HCT116 (cell line): ENCODE data around the gene SLC8A1. TPM values are rescaled to one million over a fixed set of nuclear protein-coding genes. Genes with fewer than 3 reads are reported as not detected.

Source experiments
- ATAC-seq: fragments of 200-7000 bp; cut with Tn5 transposase; 2 replicates; pipeline ENCODE4 v1.9.1; 2020; ENCODE audit warnings: mild to moderate bottlenecking, moderate library complexity
- BruUV-seq: library from RNA; stranded (reverse); fragments of 400-500 nt; replicated peaks from 2 replicates; lab custom pipeline; 2021; lab: Mats Ljungman, UMichigan
- CTCF ChIA-PET: fragments of 300-600 bp; sonication (Branson Sonifier 250); formaldehyde crosslinking; loops from one replicate; lab custom pipeline; 2021; ENCODE audit warnings: antibody characterized with exemption; lab: Charles Lee
- POLR2A ChIA-PET: fragments of 300-600, 350-600 bp; sonication (Branson Sonifier 250); formaldehyde crosslinking; loops from one replicate; lab custom pipeline; 2021; ENCODE audit warnings: antibody characterized with exemption; lab: Charles Lee
- RAD21 ChIA-PET, 2 experiments: fragments of 300-600 bp; sonication (Branson Sonifier 250); formaldehyde crosslinking; loops; one replicate each; lab custom pipeline; 2023; ENCODE audit warnings: low total read pairs in 2 of 2; ENCODE audit not compliant: uncharacterized antibody in 2 of 2, unreplicated experiment in 2 of 2, low non-redundant PET in 1 of 2; lab: Charles Lee
- DNase-seq: peaks from one replicate; pipeline ENCODE4 v3.0.0-alpha.2; 2010; ENCODE audit warnings: low read depth, low spot score
- H2AFZ ChIP-seq: fragments of 200-600 bp; shearing (Covaris generic), sonication (generic); 2 replicates; pipeline ENCODE4 v1.6.1; 2017; ENCODE audit warnings: low read depth, mixed run types, mixed read lengths, antibody characterized with exemption, low read length; ENCODE audit not compliant: poor library complexity, severe bottlenecking
- H3K27ac ChIP-seq: 2 replicates; pipeline ENCODE4 v1.5.1; 2012; ENCODE audit warnings: low read depth, low read length
- H3K27me3 ChIP-seq: fragments of 200-600 bp; sonication (generic); 2 replicates; pipeline ENCODE4 v1.6.1; 2016; ENCODE audit warnings: mixed run types, low read length, mixed read lengths; ENCODE audit not compliant: insufficient read depth
- H3K36me3 ChIP-seq, 2 experiments: fragments of 200-500 bp in 1 of 2; fragments of 200-600 bp in 1 of 2; sonication (Bioruptor generic) in 1 of 2; sonication (generic) in 1 of 2; 2 replicates each; pipeline versions ENCODE4 v1.5.1 to v1.6.1; 2014 to 2016; ENCODE audit warnings: low read length in 2 of 2, inconsistent platforms in 1 of 2, mixed read lengths in 1 of 2, mixed run types in 1 of 2; ENCODE audit not compliant: insufficient read depth in 2 of 2, control insufficient read depth in 1 of 2
- H3K4me1 ChIP-seq, 2 experiments: fragments of 200-600 bp in 1 of 2; sonication (generic) in 1 of 2; 2 replicates each; pipeline versions ENCODE4 v1.5.1 to v1.6.1; 2012 to 2017; ENCODE audit warnings: low read length in 2 of 2, inconsistent platforms in 1 of 2, mild to moderate bottlenecking in 1 of 2, mixed read lengths in 1 of 2, mixed run types in 1 of 2, moderate library complexity in 1 of 2; ENCODE audit not compliant: insufficient read depth in 2 of 2, control insufficient read depth in 1 of 2
- H3K4me2 ChIP-seq: fragments of 200-600 bp; sonication (generic); 2 replicates; pipeline ENCODE4 v1.6.1; 2017; ENCODE audit warnings: mixed run types, low read length, mixed read lengths
- H3K4me3 ChIP-seq, 2 experiments: fragments of 200-600 bp in 1 of 2; sonication (generic) in 1 of 2; replicated peaks in 1 of 2; 2 replicates each; pipeline ENCODE4 v1.5.1; 2011 to 2016; ENCODE audit warnings: low read length in 2 of 2, control low read depth in 1 of 2, low read depth in 1 of 2, mild to moderate bottlenecking in 1 of 2, mixed read lengths in 1 of 2, mixed run types in 1 of 2
- H3K79me2 ChIP-seq: fragments of 200-600 bp; sonication (generic); 2 replicates; pipeline ENCODE4 v1.6.1; 2017; ENCODE audit warnings: mild to moderate bottlenecking, mixed run types, low read length, moderate library complexity, mixed read lengths; ENCODE audit not compliant: insufficient read depth
- H3K9ac ChIP-seq: fragments of 200-600 bp; sonication (generic); 2 replicates; pipeline ENCODE4 v1.6.1; 2016; ENCODE audit warnings: low read length, mixed read lengths
- H3K9me2 ChIP-seq: fragments of 200-600 bp; sonication (generic), shearing (Covaris generic); 2 replicates; pipeline ENCODE4 v1.6.1; 2017; ENCODE audit warnings: mixed run types, mild to moderate bottlenecking, moderate library complexity; ENCODE audit not compliant: insufficient read depth
- H3K9me3 ChIP-seq, 2 experiments: fragments of 200-500 bp in 1 of 2; fragments of 200-600 bp in 1 of 2; sonication (Bioruptor generic) in 1 of 2; sonication (generic) in 1 of 2; 2 replicates each; pipeline ENCODE4 v1.6.1; 2014 to 2017; ENCODE audit warnings: low read length in 2 of 2, mixed read lengths in 2 of 2, inconsistent platforms in 1 of 2, low read depth in 1 of 2, mild to moderate bottlenecking in 1 of 2, mixed run types in 1 of 2, moderate library complexity in 1 of 2; ENCODE audit not compliant: control insufficient read depth in 1 of 2, insufficient read depth in 1 of 2
- H4K20me1 ChIP-seq: fragments of 200-600 bp; sonication (generic), shearing (Covaris generic); 2 replicates; pipeline ENCODE4 v1.6.1; 2017; ENCODE audit warnings: mixed run types, mild to moderate bottlenecking, moderate library complexity; ENCODE audit not compliant: insufficient read depth
- CBX3 ChIP-seq: IDR thresholded peaks from 2 replicates; pipeline ENCODE4 v1.6.1; 2012; ENCODE audit warnings: low read depth
- ELF1 ChIP-seq: IDR thresholded peaks from 2 replicates; pipeline ENCODE4 v1.6.1; 2012; ENCODE audit warnings: low read depth, borderline replicate concordance
- EZH2 ChIP-seq: fragments of 200-600 bp; sonication (generic); IDR thresholded peaks from 2 replicates; pipeline ENCODE4 v1.6.1; 2017; ENCODE audit warnings: antibody characterized with exemption, mixed run types
- EZH2phosphoT487 ChIP-seq: fragments of 200-600 bp; IDR thresholded peaks from 2 replicates; pipeline ENCODE4 v1.6.1; 2018; ENCODE audit warnings: antibody characterized with exemption, borderline replicate concordance
- FOSL1 ChIP-seq: IDR thresholded peaks from 2 replicates; pipeline ENCODE4 v1.6.1; 2012; ENCODE audit warnings: low read depth
- JUND ChIP-seq: IDR thresholded peaks from 2 replicates; pipeline ENCODE4 v1.6.1; 2012
- POLR2A ChIP-seq: IDR thresholded peaks from 2 replicates; pipeline ENCODE4 v1.7.0; 2011; ENCODE audit warnings: borderline replicate concordance; ENCODE audit not compliant: insufficient read depth, insufficient read length; ENCODE audit errors: extremely low read depth
- POLR2AphosphoS5 ChIP-seq: IDR thresholded peaks from 2 replicates; pipeline ENCODE4 v1.6.1; 2011; ENCODE audit warnings: mild to moderate bottlenecking, low read depth, low read length, moderate library complexity
- RAD21 ChIP-seq: IDR thresholded peaks from 2 replicates; pipeline ENCODE4 v1.6.1; 2012; ENCODE audit warnings: low read depth, mild to moderate bottlenecking
- SP1 ChIP-seq: IDR thresholded peaks from 2 replicates; pipeline ENCODE4 v1.6.1; 2012; ENCODE audit warnings: low read depth
- SRF ChIP-seq: IDR thresholded peaks from 2 replicates; pipeline ENCODE4 v1.6.1; 2012; ENCODE audit warnings: low read depth
- TCF7L2 ChIP-seq: IDR thresholded peaks from 2 replicates; pipeline ENCODE4 v1.7.0; 2011; ENCODE audit warnings: borderline replicate concordance, inconsistent platforms; ENCODE audit not compliant: insufficient read depth, insufficient read length; ENCODE audit errors: extremely low read depth
- ZFX ChIP-seq: fragments of 450-650 bp; IDR thresholded peaks from 2 replicates; pipeline ENCODE4 v1.6.1; 2017
- intact Hi-C: fragments of 100-400 bp; cut with micrococcal nuclease; formaldehyde crosslinking; loops from 2 replicates; pipeline ENCODE4 v1.10.0; 2022
- total RNA-seq: library from RNA; stranded (reverse); gene quantifications from one replicate; pipeline ENCODE4 v1.2.1, GENCODE V29; 2021; ENCODE audit not compliant: unreplicated experiment
- TF ChIP-seq, protein P1 (sequence below): IDR thresholded peaks from 2 replicates; pipeline ENCODE4 v1.6.1; 2012
- TF ChIP-seq, protein P2 (sequence below): IDR thresholded peaks from 2 replicates; pipeline ENCODE4 v1.6.1; 2012; ENCODE audit warnings: low read depth
- TF ChIP-seq, protein P3 (sequence below): IDR thresholded peaks from 2 replicates; pipeline ENCODE4 v1.6.1; 2012
- TF ChIP-seq, protein P4 (sequence below): IDR thresholded peaks from 2 replicates; pipeline ENCODE4 v1.6.1; 2011; ENCODE audit warnings: mild to moderate bottlenecking, low read length, moderate library complexity; ENCODE audit not compliant: insufficient replicate concordance; ENCODE audit errors: extremely low read depth

SLC8A1 gene
- total RNA-seq, 1 experiment from 2014 or later, result 0.07 TPM

DNA sequence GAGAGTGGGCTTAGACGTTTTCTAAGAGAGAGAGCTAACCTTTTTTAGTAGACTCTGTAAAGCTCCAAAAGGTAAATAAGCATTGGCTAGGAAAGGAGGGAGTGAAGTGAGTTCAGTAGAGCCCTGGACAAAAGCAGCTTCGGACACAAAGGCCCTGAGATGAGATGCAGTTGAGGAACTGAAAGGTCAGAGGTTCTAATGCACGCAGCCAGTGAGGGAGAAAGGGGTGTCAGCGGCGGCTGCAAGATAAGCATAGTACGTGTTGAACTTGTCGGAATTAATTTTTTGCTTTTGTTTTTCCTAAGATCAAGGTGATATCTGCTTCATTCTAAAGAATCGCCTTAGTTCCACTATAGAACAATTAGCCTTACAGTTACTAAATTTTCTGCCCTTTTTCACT is 11.2 kb upstream of the SLC8A1 start:
- Histone ChIP-seq H3K4me2 (no peak overlapping the region), H3K27ac (no peak overlapping the region), H3K4me3 (no peak overlapping the region), H3K9me3 (no peaks in the 10 kb centered on the region), H3K9ac (no peak overlapping the region), H3K9me2 (no peaks in the 10 kb centered on the region), H3K4me1 (no peaks in the 10 kb centered on the region), H3K79me2 (no peaks in the 10 kb centered on the region), H4K20me1 (no peaks in the 10 kb centered on the region), H2AFZ (no peak overlapping the region), H3K36me3 (no peaks in the 10 kb centered on the region; a peak in 1 of 4 replicates), H3K27me3 (no peaks in the 10 kb centered on the region)
- RAD21 ChIA-PET, result no interaction called here
- TF ChIP-seq FOSL1 (no peak), JUND (no peak), SRF (no peak), ZFX (no peak), POLR2A (no peak), ELF1 (no peak), CBX3 (no peak), POLR2AphosphoS5 (no peak), SP1 (no peak), TCF7L2 (no peak), EZH2 (no peak), RAD21 (no peak), EZH2phosphoT487 (no peak)
- TF ChIP-seq, protein P1, sequence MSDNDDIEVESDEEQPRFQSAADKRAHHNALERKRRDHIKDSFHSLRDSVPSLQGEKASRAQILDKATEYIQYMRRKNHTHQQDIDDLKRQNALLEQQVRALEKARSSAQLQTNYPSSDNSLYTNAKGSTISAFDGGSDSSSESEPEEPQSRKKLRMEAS, result no peak
- TF ChIP-seq, protein P2, sequence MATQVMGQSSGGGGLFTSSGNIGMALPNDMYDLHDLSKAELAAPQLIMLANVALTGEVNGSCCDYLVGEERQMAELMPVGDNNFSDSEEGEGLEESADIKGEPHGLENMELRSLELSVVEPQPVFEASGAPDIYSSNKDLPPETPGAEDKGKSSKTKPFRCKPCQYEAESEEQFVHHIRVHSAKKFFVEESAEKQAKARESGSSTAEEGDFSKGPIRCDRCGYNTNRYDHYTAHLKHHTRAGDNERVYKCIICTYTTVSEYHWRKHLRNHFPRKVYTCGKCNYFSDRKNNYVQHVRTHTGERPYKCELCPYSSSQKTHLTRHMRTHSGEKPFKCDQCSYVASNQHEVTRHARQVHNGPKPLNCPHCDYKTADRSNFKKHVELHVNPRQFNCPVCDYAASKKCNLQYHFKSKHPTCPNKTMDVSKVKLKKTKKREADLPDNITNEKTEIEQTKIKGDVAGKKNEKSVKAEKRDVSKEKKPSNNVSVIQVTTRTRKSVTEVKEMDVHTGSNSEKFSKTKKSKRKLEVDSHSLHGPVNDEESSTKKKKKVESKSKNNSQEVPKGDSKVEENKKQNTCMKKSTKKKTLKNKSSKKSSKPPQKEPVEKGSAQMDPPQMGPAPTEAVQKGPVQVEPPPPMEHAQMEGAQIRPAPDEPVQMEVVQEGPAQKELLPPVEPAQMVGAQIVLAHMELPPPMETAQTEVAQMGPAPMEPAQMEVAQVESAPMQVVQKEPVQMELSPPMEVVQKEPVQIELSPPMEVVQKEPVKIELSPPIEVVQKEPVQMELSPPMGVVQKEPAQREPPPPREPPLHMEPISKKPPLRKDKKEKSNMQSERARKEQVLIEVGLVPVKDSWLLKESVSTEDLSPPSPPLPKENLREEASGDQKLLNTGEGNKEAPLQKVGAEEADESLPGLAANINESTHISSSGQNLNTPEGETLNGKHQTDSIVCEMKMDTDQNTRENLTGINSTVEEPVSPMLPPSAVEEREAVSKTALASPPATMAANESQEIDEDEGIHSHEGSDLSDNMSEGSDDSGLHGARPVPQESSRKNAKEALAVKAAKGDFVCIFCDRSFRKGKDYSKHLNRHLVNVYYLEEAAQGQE, result no peak
- TF ChIP-seq, protein P3, sequence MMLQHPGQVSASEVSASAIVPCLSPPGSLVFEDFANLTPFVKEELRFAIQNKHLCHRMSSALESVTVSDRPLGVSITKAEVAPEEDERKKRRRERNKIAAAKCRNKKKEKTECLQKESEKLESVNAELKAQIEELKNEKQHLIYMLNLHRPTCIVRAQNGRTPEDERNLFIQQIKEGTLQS, result no peak
- TF ChIP-seq, protein P4, sequence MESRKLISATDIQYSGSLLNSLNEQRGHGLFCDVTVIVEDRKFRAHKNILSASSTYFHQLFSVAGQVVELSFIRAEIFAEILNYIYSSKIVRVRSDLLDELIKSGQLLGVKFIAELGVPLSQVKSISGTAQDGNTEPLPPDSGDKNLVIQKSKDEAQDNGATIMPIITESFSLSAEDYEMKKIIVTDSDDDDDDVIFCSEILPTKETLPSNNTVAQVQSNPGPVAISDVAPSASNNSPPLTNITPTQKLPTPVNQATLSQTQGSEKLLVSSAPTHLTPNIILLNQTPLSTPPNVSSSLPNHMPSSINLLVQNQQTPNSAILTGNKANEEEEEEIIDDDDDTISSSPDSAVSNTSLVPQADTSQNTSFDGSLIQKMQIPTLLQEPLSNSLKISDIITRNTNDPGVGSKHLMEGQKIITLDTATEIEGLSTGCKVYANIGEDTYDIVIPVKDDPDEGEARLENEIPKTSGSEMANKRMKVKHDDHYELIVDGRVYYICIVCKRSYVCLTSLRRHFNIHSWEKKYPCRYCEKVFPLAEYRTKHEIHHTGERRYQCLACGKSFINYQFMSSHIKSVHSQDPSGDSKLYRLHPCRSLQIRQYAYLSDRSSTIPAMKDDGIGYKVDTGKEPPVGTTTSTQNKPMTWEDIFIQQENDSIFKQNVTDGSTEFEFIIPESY, result no peak
- ATAC-seq, result no peak
- CTCF ChIA-PET, result no interaction called here
- BruUV-seq, result no TSS peak
- intact Hi-C loops, result no loop called here
- POLR2A ChIA-PET, result no interaction called here
- no peak for DNase-seq
